Measurements from ENCODE around the gene TBX1. TPM values are rescaled to one million over a fixed set of nuclear protein-coding genes. Genes with fewer than 3 reads are reported as not detected.

Gene TBX1
- total and polyA plus RNA-seq, 5 donors from 2014 or later = not detected

DNA sequence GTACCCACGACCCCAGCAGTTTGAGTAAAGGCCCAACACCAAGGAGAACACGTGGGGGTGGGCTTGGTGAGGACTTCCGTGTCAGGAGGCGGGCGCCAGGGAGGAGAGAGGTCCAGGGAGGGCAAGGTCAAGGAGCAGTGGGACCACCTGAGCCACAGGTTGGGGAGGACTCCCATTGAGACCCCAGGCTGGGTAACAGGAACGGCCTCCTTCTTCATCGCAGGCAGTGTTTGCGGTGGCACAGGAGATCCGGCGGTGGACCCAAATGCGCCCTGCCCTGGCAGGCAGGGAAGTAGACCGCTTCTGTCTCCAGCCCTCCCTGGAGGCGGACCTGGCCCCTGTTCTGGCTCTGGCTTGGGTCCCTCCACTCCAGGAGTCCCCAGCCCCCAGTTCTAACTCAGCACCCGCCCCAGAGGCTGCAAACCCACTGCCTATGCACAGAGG, 5.9 kb upstream of the TBX1 start:
- Mint-ChIP-seq H3K27ac (no peak overlapping the region), H3K4me1 (peaks cover 0 to 28% (median 8%) of the 10 kb centered on the region in 4 donors), H3K27me3 (peaks cover 46% of the 10 kb centered on the region), H3K4me3 (peak overlapping the region in 2 of 4 donors; percentile 22 to 48), H3K36me3 (no peaks in the 10 kb centered on the region), H3K9me3 (peaks cover 0 to 2% (median 0%) of the 10 kb centered on the region in 7 donors)
- H3K36me3 ChIP-seq (ENCODE audit: control insufficient read depth, insufficient read depth, low read length) = no peaks in the 10 kb centered on the region
- H3K27ac ChIP-seq (ENCODE audit: insufficient read depth, low read length, poor library complexity, severe bottlenecking) = no peak overlapping the region
- H3K9me3 ChIP-seq (ENCODE audit: control insufficient read depth in 2 of 2, low read length in 2 of 2) = no peaks in the 10 kb centered on the region
- H3K4me1 ChIP-seq (ENCODE audit: control insufficient read depth, insufficient read depth, low read length, poor library complexity, severe bottlenecking) = peaks cover 27% of the 10 kb centered on the region
- peaks cover 4% of the 10 kb centered on the region for H3K27me3 ChIP-seq (ENCODE audit: control insufficient read depth, insufficient read depth, low read length)
- DNase-seq = no peak
- no peak for ATAC-seq (ENCODE audit: low read depth in 2 of 2)
- no peak overlapping the region for H3K4me3 ChIP-seq (ENCODE audit: low read depth, low read length)

DNA sequence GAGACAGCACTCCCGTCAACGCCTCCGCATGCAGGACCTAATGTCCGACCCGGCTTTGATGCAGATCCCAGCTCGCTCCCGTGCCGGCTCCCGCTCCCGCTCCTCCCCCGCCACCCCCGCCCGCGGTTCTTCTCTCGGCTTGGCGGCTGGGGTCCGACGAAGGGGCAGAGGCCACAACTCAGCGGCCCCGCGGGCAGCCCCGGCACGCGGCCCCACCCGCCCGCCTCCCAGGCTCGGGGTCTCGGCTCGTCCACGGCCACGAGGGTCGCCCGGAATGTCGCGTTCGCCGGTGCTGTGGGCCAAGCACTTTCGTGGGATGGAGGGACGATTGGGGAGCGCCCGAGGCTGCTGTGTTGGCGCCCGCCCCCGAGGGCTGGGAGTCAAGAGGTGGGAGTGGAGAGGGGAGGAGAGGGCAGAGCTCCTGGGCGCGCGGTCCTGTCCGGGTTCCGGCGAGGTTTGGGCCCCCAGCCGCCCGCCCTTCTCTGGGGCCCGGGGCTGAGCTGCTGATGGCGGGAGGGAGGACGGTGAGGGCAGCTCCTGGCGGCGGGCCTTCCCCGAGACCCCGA, 5.3 kb upstream of the TBX1 start:
- Mint-ChIP-seq H3K9me3 (peaks cover 0 to 3% (median 0%) of the 10 kb centered on the region in 7 donors), H3K27ac (no peak overlapping the region), H3K4me3 (peak overlapping the region in 2 of 4 donors; percentile 22 to 80), H3K4me1 (peaks cover 3 to 33% (median 13%) of the 10 kb centered on the region in 4 donors), H3K36me3 (no peaks in the 10 kb centered on the region), H3K27me3 (peaks cover 51% of the 10 kb centered on the region)
- H3K27ac ChIP-seq (ENCODE audit: insufficient read depth, low read length, poor library complexity, severe bottlenecking) = no peak overlapping the region
- no peak overlapping the region for H3K4me3 ChIP-seq (ENCODE audit: low read depth, low read length)
- H3K36me3 ChIP-seq (ENCODE audit: control insufficient read depth, insufficient read depth, low read length) = no peaks in the 10 kb centered on the region
- no peak for DNase-seq
- peaks cover 32% of the 10 kb centered on the region for H3K4me1 ChIP-seq (ENCODE audit: control insufficient read depth, insufficient read depth, low read length, poor library complexity, severe bottlenecking)
- no peaks in the 10 kb centered on the region for H3K9me3 ChIP-seq (ENCODE audit: control insufficient read depth in 2 of 2, low read length in 2 of 2)
- H3K27me3 ChIP-seq (ENCODE audit: control insufficient read depth, insufficient read depth, low read length) = peaks cover 5% of the 10 kb centered on the region
- ATAC-seq (ENCODE audit: low read depth in 2 of 2) = no peak

DNA sequence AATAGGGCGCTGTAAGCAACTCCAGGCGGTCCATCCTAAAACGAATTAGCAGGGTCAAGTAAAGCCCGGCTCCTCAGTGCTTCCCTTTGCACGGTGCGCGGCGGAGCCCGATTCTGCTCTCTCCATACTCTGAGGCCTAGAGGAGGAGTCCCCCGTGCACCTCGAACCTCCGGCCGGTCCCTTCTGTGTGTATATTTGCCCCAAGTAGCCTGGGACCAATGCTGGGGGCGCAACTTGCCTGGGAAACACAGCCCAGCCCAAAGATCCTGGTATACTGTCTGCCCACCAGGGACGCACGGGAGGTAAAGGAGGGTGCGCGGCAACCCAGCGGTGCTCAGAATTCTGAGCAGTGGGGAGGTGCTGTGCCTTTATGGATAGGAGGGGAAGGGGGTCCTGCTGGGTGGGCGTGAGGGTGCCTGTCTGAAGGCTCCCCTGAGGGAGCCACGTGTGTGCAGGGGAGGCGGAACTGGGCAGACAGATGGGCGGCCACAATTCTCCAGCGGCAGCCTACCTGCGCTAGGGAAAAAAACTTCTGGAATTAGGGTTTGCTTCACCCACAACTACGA, 4.8 kb upstream of the TBX1 start:
- Mint-ChIP-seq H3K36me3 (no peaks in the 10 kb centered on the region), H3K27ac (no peak overlapping the region), H3K27me3 (peaks cover 53% of the 10 kb centered on the region), H3K9me3 (peaks cover 0 to 3% (median 0%) of the 10 kb centered on the region in 7 donors), H3K4me1 (peaks cover 5 to 34% (median 14%) of the 10 kb centered on the region in 4 donors), H3K4me3 (peak overlapping the region in 2 of 4 donors; percentile 53 to 80)
- no peak for ATAC-seq (ENCODE audit: low read depth in 2 of 2)
- H3K4me1 ChIP-seq (ENCODE audit: control insufficient read depth, insufficient read depth, low read length, poor library complexity, severe bottlenecking) = peaks cover 33% of the 10 kb centered on the region
- peaks cover 5% of the 10 kb centered on the region for H3K27me3 ChIP-seq (ENCODE audit: control insufficient read depth, insufficient read depth, low read length)
- no peaks in the 10 kb centered on the region for H3K36me3 ChIP-seq (ENCODE audit: control insufficient read depth, insufficient read depth, low read length)
- H3K4me3 ChIP-seq (ENCODE audit: low read depth, low read length) = no peak overlapping the region
- DNase-seq = no peak
- H3K27ac ChIP-seq (ENCODE audit: insufficient read depth, low read length, poor library complexity, severe bottlenecking) = no peak overlapping the region
- H3K9me3 ChIP-seq (ENCODE audit: control insufficient read depth in 2 of 2, low read length in 2 of 2) = no peaks in the 10 kb centered on the region

DNA sequence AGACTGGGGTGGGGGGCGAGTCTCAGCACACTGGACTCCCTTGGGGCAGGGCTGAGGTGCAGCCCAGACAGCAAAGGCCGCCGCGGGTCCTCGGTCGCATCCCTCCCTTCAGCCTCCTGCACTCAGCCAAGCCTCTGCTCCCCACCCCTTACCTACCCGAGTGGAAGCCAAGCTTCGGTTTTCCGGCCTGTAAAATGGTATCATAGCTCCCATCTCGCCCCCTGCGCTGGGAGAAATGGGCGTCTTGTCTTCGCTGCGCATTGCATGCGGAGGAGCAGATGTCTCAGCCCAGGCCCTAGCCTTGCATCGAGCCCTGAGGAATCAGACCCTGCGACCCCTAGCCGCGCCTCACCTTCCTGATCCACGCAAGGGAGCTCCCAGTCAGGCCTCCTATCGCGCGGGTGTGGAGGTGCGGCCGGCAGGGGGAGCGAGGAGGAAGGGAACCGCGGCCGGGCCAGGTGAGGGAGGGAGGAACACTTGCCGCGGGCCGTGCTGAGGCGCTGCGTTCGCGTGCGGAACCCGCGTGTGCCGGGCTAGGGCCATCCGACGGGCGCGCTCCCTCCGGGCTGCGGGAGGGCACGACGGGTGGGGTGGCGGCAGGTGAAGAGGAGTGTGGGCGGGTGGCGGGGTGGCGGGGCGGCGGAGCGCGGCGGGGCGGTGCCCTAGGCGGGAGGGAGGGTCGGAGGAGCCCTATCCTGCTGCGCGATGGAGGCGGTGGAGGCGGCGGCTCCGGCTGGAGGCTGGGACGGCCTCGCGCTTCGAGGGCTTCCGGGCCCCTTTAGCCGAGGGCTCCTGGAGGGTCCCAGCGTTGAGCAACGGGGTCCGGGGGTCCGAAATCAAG, 4.1 kb upstream of the TBX1 start:
- ATAC-seq (ENCODE audit: low read depth in 2 of 2) = peak; percentile 63 to 71
- peak; percentile 56 to 80 (median 72) for DNase-seq
- Histone ChIP-seq H3K4me1 (ENCODE audit: control insufficient read depth, insufficient read depth, low read length, poor library complexity, severe bottlenecking) (peaks cover 38% of the 10 kb centered on the region), H3K4me3 (ENCODE audit: low read depth, low read length) (no peak overlapping the region), H3K27me3 (ENCODE audit: control insufficient read depth, insufficient read depth, low read length) (peaks cover 5% of the 10 kb centered on the region), H3K9me3 (ENCODE audit: control insufficient read depth in 2 of 2, low read length in 2 of 2) (no peaks in the 10 kb centered on the region), H3K27ac (ENCODE audit: insufficient read depth, low read length, poor library complexity, severe bottlenecking) (no peak overlapping the region), H3K36me3 (ENCODE audit: control insufficient read depth, insufficient read depth, low read length) (no peaks in the 10 kb centered on the region)
- H3K27me3 Mint-ChIP-seq = peaks cover 54% of the 10 kb centered on the region
- peaks cover 0 to 3% (median 0%) of the 10 kb centered on the region in 7 donors for H3K9me3 Mint-ChIP-seq
- H3K4me1 Mint-ChIP-seq = peaks cover 5 to 34% (median 14%) of the 10 kb centered on the region in 4 donors
- H3K27ac Mint-ChIP-seq = no peak overlapping the region
- no peaks in the 10 kb centered on the region for H3K36me3 Mint-ChIP-seq
- H3K4me3 Mint-ChIP-seq = peak overlapping the region in 3 of 4 donors; percentile 43 to 80 (median 76)

DNA sequence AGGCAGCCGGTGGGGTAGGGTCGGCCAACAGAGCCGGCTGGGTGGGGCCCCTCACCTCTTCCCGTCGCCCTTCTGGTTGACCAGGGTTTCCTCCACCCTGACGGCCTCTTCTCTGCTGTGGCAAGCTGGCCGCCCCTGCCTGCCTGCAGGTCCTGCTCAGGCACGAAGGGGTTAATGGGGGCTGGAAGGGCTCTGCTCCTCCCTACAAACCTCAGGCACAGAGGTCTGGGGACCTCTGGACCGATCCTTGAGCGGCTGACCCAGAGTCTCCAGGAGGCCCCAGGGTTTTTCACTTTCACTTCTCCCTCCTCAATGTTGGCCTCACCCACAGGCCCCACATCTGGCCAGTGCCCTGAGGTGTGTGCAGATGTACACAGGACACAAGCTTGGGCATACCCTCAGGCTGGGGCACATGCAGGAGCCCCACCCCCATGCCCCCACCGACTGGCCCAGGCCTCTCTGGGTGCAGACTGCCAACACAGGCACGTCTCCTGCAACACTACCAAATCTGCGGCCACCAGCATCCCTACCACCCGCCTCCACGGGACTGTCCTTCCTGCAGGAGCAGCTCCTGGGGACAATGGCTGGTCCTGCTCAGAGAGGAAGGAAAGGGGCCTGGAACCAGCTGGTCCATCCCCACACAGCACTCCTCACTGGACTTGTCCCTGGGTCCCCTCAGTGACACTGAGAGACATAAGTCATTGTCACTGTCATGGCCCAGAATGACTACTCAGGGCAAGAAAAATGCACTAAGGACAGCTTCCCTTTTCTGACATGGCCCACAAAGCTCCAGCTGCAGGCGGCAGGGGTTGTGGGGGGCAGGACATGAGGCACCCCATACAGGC, 3.2 kb upstream of the TBX1 start:
- peaks cover 62% of the 10 kb centered on the region for H3K27me3 Mint-ChIP-seq
- no peak for ATAC-seq (ENCODE audit: low read depth in 2 of 2)
- Histone ChIP-seq H3K27me3 (ENCODE audit: control insufficient read depth, insufficient read depth, low read length) (peaks cover 5% of the 10 kb centered on the region), H3K4me3 (ENCODE audit: low read depth, low read length) (no peak overlapping the region), H3K4me1 (ENCODE audit: control insufficient read depth, insufficient read depth, low read length, poor library complexity, severe bottlenecking) (peaks cover 41% of the 10 kb centered on the region), H3K9me3 (ENCODE audit: control insufficient read depth in 2 of 2, low read length in 2 of 2) (no peaks in the 10 kb centered on the region), H3K36me3 (ENCODE audit: control insufficient read depth, insufficient read depth, low read length) (no peaks in the 10 kb centered on the region), H3K27ac (ENCODE audit: insufficient read depth, low read length, poor library complexity, severe bottlenecking) (no peak overlapping the region)
- no peak overlapping the region for H3K27ac Mint-ChIP-seq
- H3K4me1 Mint-ChIP-seq = peaks cover 5 to 39% (median 14%) of the 10 kb centered on the region in 4 donors
- H3K36me3 Mint-ChIP-seq = no peaks in the 10 kb centered on the region
- peak overlapping the region; percentile 66 to 80 (median 75) for H3K4me3 Mint-ChIP-seq
- no peak for DNase-seq
- peaks cover 0 to 3% (median 0%) of the 10 kb centered on the region in 7 donors for H3K9me3 Mint-ChIP-seq

DNA sequence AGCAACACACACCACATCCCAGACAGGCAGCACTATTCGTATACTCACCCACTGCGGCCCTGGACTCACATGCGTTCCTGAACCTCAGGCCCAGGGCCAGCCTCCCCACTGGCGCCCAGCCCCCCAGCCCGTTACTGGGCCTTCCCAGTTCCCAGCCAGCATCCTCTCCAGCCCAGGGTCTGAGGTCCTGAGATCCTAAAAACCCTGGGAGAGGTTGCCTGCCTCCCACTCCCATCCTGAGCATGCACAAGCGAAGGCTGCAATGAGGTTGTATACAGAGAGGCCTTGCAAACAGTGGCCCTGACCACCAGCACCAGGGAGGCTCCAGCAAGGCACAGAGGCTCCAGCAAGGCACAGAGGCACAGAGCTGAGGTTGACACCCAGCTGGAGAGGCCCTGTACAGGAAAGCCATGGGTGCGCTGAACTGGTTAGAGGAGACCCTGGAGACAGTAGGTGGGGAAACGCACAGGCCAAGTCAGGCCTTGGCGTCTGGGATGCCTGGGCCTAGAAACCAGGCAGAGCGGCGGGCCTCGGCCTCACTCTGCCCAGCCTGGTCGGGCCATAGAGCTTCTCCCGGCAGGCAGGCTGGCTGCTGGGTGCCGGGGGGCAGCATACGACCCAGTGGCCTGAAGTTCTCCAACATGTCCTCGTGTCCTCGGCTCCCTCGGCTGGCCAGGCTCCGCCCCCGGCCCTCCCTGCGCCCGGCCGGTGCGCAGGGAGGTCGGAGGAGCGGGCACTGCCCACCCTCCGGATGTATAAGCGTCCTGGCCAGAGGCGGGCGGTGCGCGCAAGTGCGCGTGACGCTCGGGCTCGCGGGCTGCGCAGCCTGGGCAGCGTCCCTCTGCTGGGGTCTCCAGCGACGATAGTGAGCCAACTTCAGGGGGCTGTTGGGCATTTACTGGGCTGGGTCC, 2.3 kb upstream of the TBX1 start:
- no peak overlapping the region for H3K27ac Mint-ChIP-seq
- peak overlapping the region; percentile 66 to 80 (median 75) for H3K4me3 Mint-ChIP-seq

More for the DNA sequence above, 2.3 kb upstream of the TBX1 start:
- Histone ChIP-seq H3K4me1 (ENCODE audit: control insufficient read depth, insufficient read depth, low read length, poor library complexity, severe bottlenecking) (peaks cover 41% of the 10 kb centered on the region), H3K4me3 (ENCODE audit: low read depth, low read length) (no peak overlapping the region), H3K27ac (ENCODE audit: insufficient read depth, low read length, poor library complexity, severe bottlenecking) (no peak overlapping the region), H3K36me3 (ENCODE audit: control insufficient read depth, insufficient read depth, low read length) (no peaks in the 10 kb centered on the region), H3K27me3 (ENCODE audit: control insufficient read depth, insufficient read depth, low read length) (peaks cover 2% of the 10 kb centered on the region), H3K9me3 (ENCODE audit: control insufficient read depth in 2 of 2, low read length in 2 of 2) (no peaks in the 10 kb centered on the region)
- DNase-seq (no peak), ATAC-seq (ENCODE audit: low read depth in 2 of 2) (no peak)
- H3K4me1 Mint-ChIP-seq = peaks cover 5 to 43% (median 14%) of the 10 kb centered on the region in 4 donors
- H3K9me3 Mint-ChIP-seq = peaks cover 0 to 3% (median 0%) of the 10 kb centered on the region in 7 donors
- H3K27me3 Mint-ChIP-seq = peaks cover 66% of the 10 kb centered on the region
- no peaks in the 10 kb centered on the region for H3K36me3 Mint-ChIP-seq

Data from CD4-positive, CD25-positive, alpha-beta regulatory T cell (primary cell).